CD8-positive, alpha-beta memory T cell (primary cell): ENCODE measurements around the gene TMEM63B. TPM values are rescaled to one million over a fixed set of nuclear protein-coding genes. Genes with fewer than 3 reads are reported as not detected.
A peak's percentile ranks its signal among the peaks of the same experiment; 100 is the strongest.
"Not testable (repeated sequence)": the region's sequence is repeated elsewhere in the genome, so short reads cannot be mapped to it uniquely, and the experiment has no call there.

Experiments
- CTCF ChIA-PET: fragments of 350-600 bp; sonication (Branson Sonifier 250); formaldehyde crosslinking; loops from one replicate; lab custom pipeline; 2021; ENCODE audit warnings: antibody characterized with exemption; lab: Charles Lee
- POLR2A ChIA-PET: fragments of 350-600 bp; sonication (Branson Sonifier 250); formaldehyde crosslinking; loops from one replicate; lab custom pipeline; 2021; ENCODE audit warnings: antibody characterized with exemption; lab: Charles Lee
- DNase-seq, 5 donors: peaks; one replicate each; pipeline versions ENCODE4 v3.0.0 to v3.0.0-alpha.2; 2020 to 2022; ENCODE audit warnings: mixed read lengths in 1 of 5
- H3K27ac ChIP-seq: one replicate; pipeline ENCODE4 v1.7.0; 2013; ENCODE audit warnings: low read depth, mild to moderate bottlenecking, low read length, moderate library complexity
- H3K27me3 ChIP-seq: 2 replicates; pipeline ENCODE4 v1.7.0; 2013; ENCODE audit warnings: low read length, mild to moderate bottlenecking; ENCODE audit not compliant: insufficient read depth, poor library complexity, severe bottlenecking
- H3K36me3 ChIP-seq: 2 replicates; pipeline ENCODE4 v1.7.0; 2013; ENCODE audit warnings: mild to moderate bottlenecking, low read length, moderate library complexity; ENCODE audit not compliant: insufficient read depth
- H3K4me1 ChIP-seq: 2 replicates; pipeline ENCODE4 v1.7.0; 2013; ENCODE audit warnings: mild to moderate bottlenecking, low read length, moderate library complexity; ENCODE audit not compliant: insufficient read depth
- H3K4me3 ChIP-seq: 2 replicates; pipeline ENCODE4 v1.7.0; 2013; ENCODE audit warnings: mild to moderate bottlenecking, low read length
- H3K9me3 ChIP-seq: 2 replicates; pipeline ENCODE4 v1.7.0; 2013; ENCODE audit warnings: mild to moderate bottlenecking, low read length
- H3K27ac Mint-ChIP-seq, 8 donors: one replicate each; pipeline ENCODE4 v1.8.0; 2020 to 2021; ENCODE audit warnings: mixed read lengths in 8 of 8, mild to moderate bottlenecking in 6 of 8, inconsistent platforms in 3 of 8, moderate library complexity in 3 of 8
- H3K27me3 Mint-ChIP-seq, 2 donors: one replicate each; pipeline ENCODE4 v1.8.0; 2020 to 2021; ENCODE audit warnings: mixed read lengths in 2 of 2, mild to moderate bottlenecking in 1 of 2, moderate library complexity in 1 of 2
- H3K36me3 Mint-ChIP-seq, 3 donors: one replicate each; pipeline ENCODE4 v1.8.0; 2020 to 2021; ENCODE audit warnings: mixed read lengths in 3 of 3, inconsistent platforms in 1 of 3, mild to moderate bottlenecking in 1 of 3
- H3K4me1 Mint-ChIP-seq, 3 donors: one replicate each; pipeline ENCODE4 v1.8.0; 2020 to 2021; ENCODE audit warnings: mixed read lengths in 3 of 3, inconsistent platforms in 1 of 3, mild to moderate bottlenecking in 1 of 3
- H3K4me3 Mint-ChIP-seq, 7 donors: one replicate each; pipeline ENCODE4 v1.8.0; 2020 to 2021; ENCODE audit warnings: mixed read lengths in 7 of 7, mild to moderate bottlenecking in 6 of 7, moderate library complexity in 4 of 7, inconsistent platforms in 2 of 7
- H3K9me3 Mint-ChIP-seq, 5 donors: one replicate each; pipeline ENCODE4 v1.8.0; 2020 to 2022; ENCODE audit warnings: mixed read lengths in 5 of 5, mild to moderate bottlenecking in 3 of 5, moderate library complexity in 2 of 5, inconsistent platforms in 1 of 5
- polyA plus RNA-seq: library from polyadenylated mRNA; unstranded; fragments of 300-500 nt; fragmentation: Illumina TruSeq; gene quantifications from one replicate; pipeline ENCODE4 v1.2.3, GENCODE V29; 2021
- total RNA-seq, 2 experiments: library from RNA; stranded (reverse); gene quantifications; one replicate each; pipeline ENCODE4 v1.2.3, GENCODE V29; 2021

The TMEM63B gene
- total and polyA plus RNA-seq, 3 experiments from 2014 or later, result 1.9 to 20.3 (median 18.4) TPM

- Mint-ChIP-seq H3K27ac (peak overlapping the region in 2 of 8 donors; percentile 5 to 60), H3K4me1 (peaks cover 8 to 14% (median 11%) of the 10 kb centered on the region in 3 donors), H3K9me3 (no peaks in the 10 kb centered on the region), H3K36me3 (no peaks in the 10 kb centered on the region), H3K27me3 (peaks cover under 1 to 2% of the 10 kb centered on the region in 2 donors), H3K4me3 (no peak overlapping the region)
- ChIA-PET CTCF (interaction anchor here (2.3 kb wide), 1 partner anchor 59 kb away, joined by 6 read pairs; no protein-coding TSS in a partner anchor), POLR2A (no interaction called here)
- Histone ChIP-seq H3K36me3 (no peaks in the 10 kb centered on the region), H3K9me3 (no peaks in the 10 kb centered on the region), H3K4me1 (peaks cover 3% of the 10 kb centered on the region), H3K27ac (no peak overlapping the region), H3K4me3 (no peak overlapping the region), H3K27me3 (no peaks in the 10 kb centered on the region)
- no peak for DNase-seq
These were observed 51.8 kb downstream of the TMEM63B start for GRCh38 chr6:44179072-44179536.

GRCh38 chr6:44179648-44180047 is 52.3 kb downstream of the TMEM63B start:
- ChIA-PET POLR2A (no interaction called here), CTCF (interaction anchor here (2.3 kb wide), 1 partner anchor 58 kb away, joined by 6 read pairs; no protein-coding TSS in a partner anchor)
- no peaks in the 10 kb centered on the region for H3K27me3 ChIP-seq
- Mint-ChIP-seq H3K9me3 (no peaks in the 10 kb centered on the region), H3K27ac (peak overlapping the region in 2 of 8 donors; percentile 5 to 60), H3K27me3 (peaks cover 2 to 4% of the 10 kb centered on the region in 2 donors), H3K4me1 (peaks cover 8 to 14% (median 11%) of the 10 kb centered on the region in 3 donors), H3K4me3 (no peak overlapping the region), H3K36me3 (no peaks in the 10 kb centered on the region)
- H3K9me3 ChIP-seq, result no peaks in the 10 kb centered on the region
- no peak overlapping the region for H3K27ac ChIP-seq
- no peaks in the 10 kb centered on the region for H3K36me3 ChIP-seq
- no peak for DNase-seq
- peaks cover 3% of the 10 kb centered on the region for H3K4me1 ChIP-seq
- H3K4me3 ChIP-seq, result no peak overlapping the region

- Mint-ChIP-seq H3K27me3 (peaks cover 5 to 11% of the 10 kb centered on the region in 2 donors), H3K27ac (no peak overlapping the region), H3K9me3 (no peaks in the 10 kb centered on the region), H3K36me3 (no peaks in the 10 kb centered on the region), H3K4me1 (peaks cover 8 to 14% (median 11%) of the 10 kb centered on the region in 3 donors), H3K4me3 (no peak overlapping the region)
- Histone ChIP-seq H3K27me3 (no peaks in the 10 kb centered on the region), H3K4me1 (peaks cover 3% of the 10 kb centered on the region), H3K4me3 (no peak overlapping the region), H3K36me3 (no peaks in the 10 kb centered on the region), H3K27ac (no peak overlapping the region), H3K9me3 (no peaks in the 10 kb centered on the region)
- ChIA-PET POLR2A (interaction anchor here (0.6 kb wide), 1 partner anchor 33 kb away, joined by 3 read pairs; no protein-coding TSS in a partner anchor), CTCF (no interaction called here)
- no peak for DNase-seq
These were observed 53.1 kb downstream of the TMEM63B start for GRCh38 chr6:44180406-44180805.

GRCh38 chr6:44180886-44181285 is 53.5 kb downstream of the TMEM63B start:
- no peaks in the 10 kb centered on the region for H3K27me3 ChIP-seq
- peaks cover 9 to 16% (median 11%) of the 10 kb centered on the region in 3 donors for H3K4me1 Mint-ChIP-seq
- ChIA-PET POLR2A (interaction anchor here (0.6 kb wide), 1 partner anchor 32 kb away, joined by 3 read pairs; no protein-coding TSS in a partner anchor), CTCF (no interaction called here)
- peaks cover 6 to 14% of the 10 kb centered on the region in 2 donors for H3K27me3 Mint-ChIP-seq
- no peaks in the 10 kb centered on the region for H3K9me3 ChIP-seq
- no peaks in the 10 kb centered on the region for H3K36me3 ChIP-seq
- DNase-seq, result no peak
- peaks cover 6% of the 10 kb centered on the region for H3K4me1 ChIP-seq
- no peak overlapping the region for H3K4me3 ChIP-seq
- H3K36me3 Mint-ChIP-seq, result no peaks in the 10 kb centered on the region
- H3K9me3 Mint-ChIP-seq, result no peaks in the 10 kb centered on the region
- H3K27ac ChIP-seq, result no peak overlapping the region
- H3K4me3 Mint-ChIP-seq, result no peak overlapping the region
- no peak overlapping the region for H3K27ac Mint-ChIP-seq

- H3K27me3 Mint-ChIP-seq, result peaks cover 8 to 16% of the 10 kb centered on the region in 2 donors
- CTCF ChIA-PET, result interaction anchor here (2.4 kb wide), 1 partner anchor 9 kb away, joined by 7 read pairs; no protein-coding TSS in a partner anchor
- H3K4me3 ChIP-seq, H3K9me3 Mint-ChIP-seq, H3K9me3 ChIP-seq, H3K27ac ChIP-seq, H3K4me3 Mint-ChIP-seq, H3K4me1 ChIP-seq, H3K27ac Mint-ChIP-seq, POLR2A ChIA-PET, H3K36me3 Mint-ChIP-seq, H3K36me3 ChIP-seq, H3K27me3 ChIP-seq, DNase-seq: not testable (repeated sequence)
- H3K4me1 Mint-ChIP-seq, result peaks cover 11 to 14% (median 14%) of the 10 kb centered on the region in 3 donors
These were observed 54.4 kb downstream of the TMEM63B start for GRCh38 chr6:44181784-44182183.

GRCh38 chr6:44182911-44183390 is 55.6 kb downstream of the TMEM63B start:
- no peaks in the 10 kb centered on the region for H3K36me3 ChIP-seq
- no peaks in the 10 kb centered on the region for H3K9me3 Mint-ChIP-seq
- H3K9me3 ChIP-seq, result no peaks in the 10 kb centered on the region
- ChIA-PET POLR2A (no interaction called here), CTCF (interaction anchor here (2.4 kb wide), 1 partner anchor 10 kb away, joined by 7 read pairs; no protein-coding TSS in a partner anchor)
- H3K4me1 ChIP-seq, result peaks cover 8% of the 10 kb centered on the region
- peaks cover 8 to 16% of the 10 kb centered on the region in 2 donors for H3K27me3 Mint-ChIP-seq
- no peak overlapping the region for H3K4me3 ChIP-seq
- DNase-seq, result no peak
- H3K27ac Mint-ChIP-seq, result peak overlapping the region in 1 of 8 donors; percentile 33
- H3K36me3 Mint-ChIP-seq, result no peaks in the 10 kb centered on the region
- no peaks in the 10 kb centered on the region for H3K27me3 ChIP-seq
- no peak overlapping the region for H3K27ac ChIP-seq
- H3K4me3 Mint-ChIP-seq, result no peak overlapping the region
- peaks cover 5 to 7% (median 6%) of the 10 kb centered on the region in 3 donors for H3K4me1 Mint-ChIP-seq

- ChIA-PET CTCF (interaction anchor here (2.4 kb wide), 1 partner anchor 11 kb away, joined by 7 read pairs; no protein-coding TSS in a partner anchor), POLR2A (no interaction called here)
- H3K4me3 Mint-ChIP-seq, result no peak overlapping the region
These were observed 56.4 kb downstream of the TMEM63B start for GRCh38 chr6:44183783-44184182.

GRCh38 chr6:44185356-44185755 is 58.0 kb downstream of the TMEM63B start:
- H3K36me3 Mint-ChIP-seq, DNase-seq, H3K27ac ChIP-seq, H3K27ac Mint-ChIP-seq, H3K4me3 ChIP-seq, H3K27me3 ChIP-seq, POLR2A ChIA-PET, H3K4me1 ChIP-seq, H3K9me3 Mint-ChIP-seq, H3K9me3 ChIP-seq, H3K36me3 ChIP-seq, H3K4me3 Mint-ChIP-seq, H3K4me1 Mint-ChIP-seq: not testable (repeated sequence)
- peaks cover 10 to 20% of the 10 kb centered on the region in 2 donors for H3K27me3 Mint-ChIP-seq
- CTCF ChIA-PET, result interaction anchor here (0.6 to 1.5 kb wide), 3 partner anchors 12 to 51 kb away, joined by 3 read pairs; no protein-coding TSS in a partner anchor

More at GRCh38 chr6:44183783-44184182, 56.4 kb downstream of the TMEM63B start:
- H3K27ac Mint-ChIP-seq, result no peak overlapping the region
- no peak for DNase-seq
- Histone ChIP-seq H3K9me3 (no peaks in the 10 kb centered on the region), H3K27me3 (no peaks in the 10 kb centered on the region), H3K4me3 (no peak overlapping the region), H3K36me3 (no peaks in the 10 kb centered on the region), H3K27ac (no peak overlapping the region), H3K4me1 (peaks cover 8% of the 10 kb centered on the region)
- H3K9me3 Mint-ChIP-seq, result no peaks in the 10 kb centered on the region
- peaks cover 5 to 7% (median 6%) of the 10 kb centered on the region in 3 donors for H3K4me1 Mint-ChIP-seq
- H3K36me3 Mint-ChIP-seq, result no peaks in the 10 kb centered on the region
- H3K27me3 Mint-ChIP-seq, result peaks cover 8 to 16% of the 10 kb centered on the region in 2 donors
